Mesendoderm (in vitro differentiated cells): ENCODE measurements around the gene TXNRD2.

ENCODE experiments used
- DNase-seq: peaks from one replicate; pipeline ENCODE4 v3.0.0; 2013
- H2AK5ac ChIP-seq: 2 replicates; pipeline ENCODE4 v1.6.1; 2013; ENCODE audit warnings: low read length, inconsistent platforms
- H2BK120ac ChIP-seq: 2 replicates; pipeline ENCODE4 v1.6.1; 2013; ENCODE audit warnings: low read depth, mild to moderate bottlenecking, low read length, moderate library complexity, mixed read lengths
- H2BK15ac ChIP-seq: replicated peaks from 2 replicates; pipeline ENCODE4 v1.6.1; 2013; ENCODE audit warnings: low read depth, mild to moderate bottlenecking, moderate library complexity
- H2BK5ac ChIP-seq: 2 replicates; pipeline ENCODE4 v1.6.1; 2013; ENCODE audit warnings: low read length, inconsistent platforms
- H3K18ac ChIP-seq: 2 replicates; pipeline ENCODE4 v1.6.1; 2013; ENCODE audit warnings: mild to moderate bottlenecking, low read length, mixed read lengths
- H3K23ac ChIP-seq: one replicate; pipeline ENCODE4 v1.6.1; 2013; ENCODE audit warnings: low read length
- H3K27ac ChIP-seq: 2 replicates; pipeline ENCODE4 v1.5.1; 2013; ENCODE audit warnings: low read depth, mild to moderate bottlenecking, inconsistent platforms, low read length, moderate library complexity
- H3K27me3 ChIP-seq: 2 replicates; pipeline ENCODE4 v1.6.1; 2013; ENCODE audit warnings: low read length, control low read depth, mild to moderate bottlenecking, inconsistent platforms; ENCODE audit not compliant: insufficient read depth, poor library complexity
- H3K36me3 ChIP-seq: 2 replicates; pipeline ENCODE4 v1.6.1; 2013; ENCODE audit warnings: low read length, inconsistent platforms; ENCODE audit not compliant: control insufficient read depth, insufficient read depth
- H3K4ac ChIP-seq: one replicate; pipeline ENCODE4 v1.6.1; 2013; ENCODE audit warnings: low read depth, mild to moderate bottlenecking, low read length, moderate library complexity
- H3K4me1 ChIP-seq: 2 replicates; pipeline ENCODE4 v1.6.1; 2013; ENCODE audit warnings: low read depth, low read length, inconsistent platforms; ENCODE audit not compliant: control insufficient read depth
- H3K4me2 ChIP-seq: 2 replicates; pipeline ENCODE4 v1.6.1; 2013; ENCODE audit warnings: low read length
- H3K4me3 ChIP-seq: 2 replicates; pipeline ENCODE4 v1.5.1; 2013; ENCODE audit warnings: mild to moderate bottlenecking, low read length
- H3K56ac ChIP-seq: one replicate; pipeline ENCODE4 v1.6.1; 2013; ENCODE audit warnings: low read length
- H3K79me1 ChIP-seq: 2 replicates; pipeline ENCODE4 v1.6.1; 2013; ENCODE audit warnings: low read length, inconsistent platforms
- H3K79me2 ChIP-seq: 2 replicates; pipeline ENCODE4 v1.6.1; 2013; ENCODE audit warnings: mild to moderate bottlenecking, low read length; ENCODE audit not compliant: control insufficient read depth, insufficient read depth
- H3K9ac ChIP-seq: 2 replicates; pipeline ENCODE4 v1.6.1; 2013; ENCODE audit warnings: low read length, inconsistent platforms
- H4K5ac ChIP-seq: one replicate; pipeline ENCODE4 v1.6.1; 2013; ENCODE audit warnings: low read length
- H4K8ac ChIP-seq: one replicate; pipeline ENCODE4 v1.6.1; 2013; ENCODE audit warnings: low read depth, mild to moderate bottlenecking, control low read depth, low read length, moderate library complexity
- WGBS: extraction: QIAGEN DNeasy Blood & Tissue Kit; methylation state at CpG from one replicate; pipeline ENCODE4 v1.1.7; 2013; ENCODE audit warnings: low lambda C conversion rate, missing lambda C conversion rate; ENCODE audit not compliant: insufficient coverage; ENCODE audit errors: extremely low coverage; 5-methylcytosine and 5-hydroxymethylcytosine counted together

The TXNRD2 gene

DNA sequence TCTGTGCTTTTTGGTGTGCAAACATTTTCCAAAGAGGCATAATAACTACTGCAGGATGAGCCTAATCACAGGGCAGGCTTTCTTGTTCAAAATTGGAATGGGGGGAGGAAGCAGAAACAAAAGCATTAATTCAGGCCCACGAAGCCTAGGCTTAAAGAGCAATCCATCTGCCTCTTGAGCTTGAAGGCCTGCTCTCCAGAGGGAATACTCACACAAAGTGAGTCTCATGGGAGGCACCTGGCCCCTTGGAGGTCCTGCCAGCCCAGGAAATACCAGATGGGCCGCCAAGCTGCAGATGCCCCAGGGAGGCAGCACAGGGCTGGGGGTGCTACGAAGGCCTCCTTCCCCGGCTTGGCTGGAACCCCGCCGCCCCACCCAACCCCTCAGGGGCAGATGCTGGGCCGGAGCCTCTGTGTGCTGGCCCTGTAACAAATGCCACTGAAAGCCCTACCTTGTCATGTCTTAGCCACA, 39.3 kb downstream of the TXNRD2 start:
- no peak overlapping the region for H4K5ac ChIP-seq
- H3K4me1 ChIP-seq: no peaks in the 10 kb centered on the region
- H3K4me2 ChIP-seq: no peak overlapping the region
- H3K79me2 ChIP-seq: no peaks in the 10 kb centered on the region
- no peak overlapping the region for H3K56ac ChIP-seq
- H3K23ac ChIP-seq: no peak overlapping the region
- no peak overlapping the region for H2BK5ac ChIP-seq
- H2BK15ac ChIP-seq: no peak overlapping the region
- H3K4ac ChIP-seq: no peak overlapping the region
- H2AK5ac ChIP-seq: no peak overlapping the region
- no peaks in the 10 kb centered on the region for H3K27me3 ChIP-seq
- no peak overlapping the region for H3K27ac ChIP-seq
- no peaks in the 10 kb centered on the region for H3K79me1 ChIP-seq
- no peak overlapping the region for H4K8ac ChIP-seq
- H3K36me3 ChIP-seq: no peaks in the 10 kb centered on the region
- no peak overlapping the region for H3K9ac ChIP-seq
- no peak for DNase-seq
- H2BK120ac ChIP-seq: no peak overlapping the region
- H3K18ac ChIP-seq: no peak overlapping the region
- no CpG with 5 or more reads among the region's 7 CpGs for WGBS
- H3K4me3 ChIP-seq: no peak overlapping the region

DNA sequence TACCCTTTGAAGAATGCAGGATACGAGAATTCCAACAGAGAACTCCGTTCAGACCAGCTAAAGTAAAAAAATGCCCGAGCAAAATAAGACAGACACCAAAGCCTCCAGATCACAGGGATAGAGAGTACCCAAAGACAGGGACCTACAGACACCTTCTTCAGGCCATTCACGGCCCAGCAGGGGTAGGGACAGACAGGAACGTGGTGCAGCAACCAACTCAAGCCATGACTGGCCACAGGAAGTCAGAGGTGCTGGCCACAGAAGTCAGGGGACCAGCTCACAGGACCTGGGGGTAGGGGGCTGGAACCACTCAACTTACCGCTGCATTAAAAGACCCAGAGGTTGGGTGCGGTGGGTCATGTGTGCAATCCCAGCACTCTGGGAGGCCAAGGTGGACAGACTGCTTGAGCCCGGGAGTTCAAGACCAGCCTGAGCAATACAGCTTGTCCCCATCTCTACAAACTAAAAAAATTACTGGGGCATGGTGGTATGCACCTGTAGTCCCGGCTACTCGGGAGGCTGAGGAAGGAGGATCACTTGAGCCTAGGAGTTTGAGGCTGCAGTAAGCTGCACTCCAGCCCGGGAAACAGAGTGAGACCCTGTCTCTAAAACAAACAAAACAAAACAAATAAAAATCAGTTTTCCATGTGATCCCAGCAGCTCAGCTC, 39.9 kb downstream of the TXNRD2 start:
- no peak for DNase-seq
- Histone ChIP-seq H2BK120ac (no peak overlapping the region), H3K36me3 (no peaks in the 10 kb centered on the region), H3K9ac (no peak overlapping the region), H3K79me1 (no peaks in the 10 kb centered on the region), H2BK15ac (no peak overlapping the region), H3K18ac (no peak overlapping the region), H3K4ac (no peak overlapping the region), H2AK5ac (no peak overlapping the region), H2BK5ac (no peak overlapping the region), H3K23ac (no peak overlapping the region), H3K27ac (no peak overlapping the region), H3K79me2 (no peaks in the 10 kb centered on the region), H4K8ac (no peak overlapping the region), H3K4me3 (no peak overlapping the region), H4K5ac (no peak overlapping the region), H3K4me1 (no peaks in the 10 kb centered on the region), H3K27me3 (no peaks in the 10 kb centered on the region), H3K56ac (peak overlapping the region; percentile 15), H3K4me2 (no peak overlapping the region)
- no CpG with 5 or more reads among the region's 11 CpGs for WGBS

GRCh38 chr22:19900707-19901436, 40.7 kb downstream of the TXNRD2 start:
- H3K27ac ChIP-seq: no peak overlapping the region
- DNase-seq: no peak
- no peak overlapping the region for H2AK5ac ChIP-seq
- no peak overlapping the region for H4K5ac ChIP-seq
- no peak overlapping the region for H2BK15ac ChIP-seq
- no peaks in the 10 kb centered on the region for H3K36me3 ChIP-seq
- no peak overlapping the region for H3K4me2 ChIP-seq
- no peaks in the 10 kb centered on the region for H3K27me3 ChIP-seq
- no peak overlapping the region for H3K23ac ChIP-seq
- no peak overlapping the region for H3K9ac ChIP-seq
- no peaks in the 10 kb centered on the region for H3K79me2 ChIP-seq
- H4K8ac ChIP-seq: no peak overlapping the region
- no peaks in the 10 kb centered on the region for H3K4me1 ChIP-seq
- H3K4me3 ChIP-seq: no peak overlapping the region
- no peak overlapping the region for H3K18ac ChIP-seq
- no peaks in the 10 kb centered on the region for H3K79me1 ChIP-seq
- no peak overlapping the region for H2BK5ac ChIP-seq
- no peak overlapping the region for H3K56ac ChIP-seq
- no CpG with 5 or more reads among the region's 13 CpGs for WGBS
- H3K4ac ChIP-seq: no peak overlapping the region
- H2BK120ac ChIP-seq: no peak overlapping the region

GRCh38 chr22:19898831-19899567, 42.6 kb downstream of the TXNRD2 start:
- no peaks in the 10 kb centered on the region for H3K27me3 ChIP-seq
- H4K5ac ChIP-seq: no peak overlapping the region
- no peaks in the 10 kb centered on the region for H3K79me1 ChIP-seq
- H3K4me3 ChIP-seq: no peak overlapping the region
- no peak overlapping the region for H3K9ac ChIP-seq
- no peaks in the 10 kb centered on the region for H3K4me1 ChIP-seq
- H4K8ac ChIP-seq: no peak overlapping the region
- H2AK5ac ChIP-seq: no peak overlapping the region
- no peak for DNase-seq
- no peaks in the 10 kb centered on the region for H3K36me3 ChIP-seq
- no peak overlapping the region for H3K4ac ChIP-seq
- H2BK5ac ChIP-seq: no peak overlapping the region
- H3K27ac ChIP-seq: no peak overlapping the region
- no peaks in the 10 kb centered on the region for H3K79me2 ChIP-seq
- no peak overlapping the region for H2BK15ac ChIP-seq
- no peak overlapping the region for H2BK120ac ChIP-seq
- WGBS: no CpG with 5 or more reads among the region's 16 CpGs
- no peak overlapping the region for H3K23ac ChIP-seq
- no peak overlapping the region for H3K4me2 ChIP-seq
- H3K18ac ChIP-seq: no peak overlapping the region
- no peak overlapping the region for H3K56ac ChIP-seq

DNA sequence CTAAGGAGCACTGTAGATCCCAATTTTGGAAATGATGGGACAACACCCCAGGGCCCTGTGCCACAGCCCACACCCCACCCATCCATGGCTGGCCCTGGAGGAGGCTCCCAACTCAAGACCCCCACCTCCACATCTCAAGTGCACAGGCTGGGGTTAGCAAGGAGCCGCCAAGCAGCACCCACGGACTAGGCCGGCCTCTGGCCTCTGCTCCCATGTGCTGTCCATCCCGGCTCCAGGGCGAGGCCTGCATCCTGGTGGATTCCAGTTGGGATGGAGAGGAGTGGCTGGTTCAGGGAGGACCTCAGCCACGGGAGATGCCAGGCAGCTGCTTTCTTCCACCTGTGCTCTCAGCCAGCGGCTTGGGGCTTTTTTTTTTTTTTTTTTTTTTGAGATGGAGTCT, 43.5 kb downstream of the TXNRD2 start:
- H3K79me1 ChIP-seq: no peaks in the 10 kb centered on the region
- no peak overlapping the region for H3K4me2 ChIP-seq
- H3K56ac ChIP-seq: no peak overlapping the region
- no peak overlapping the region for H2AK5ac ChIP-seq
- H3K27ac ChIP-seq: no peak overlapping the region
- H3K23ac ChIP-seq: no peak overlapping the region
- H3K36me3 ChIP-seq: no peaks in the 10 kb centered on the region
- H2BK15ac ChIP-seq: no peak overlapping the region
- H4K8ac ChIP-seq: no peak overlapping the region
- no CpG with 5 or more reads among the region's 7 CpGs for WGBS
- no peak overlapping the region for H2BK5ac ChIP-seq
- no peak for DNase-seq
- no peaks in the 10 kb centered on the region for H3K4me1 ChIP-seq
- H3K4me3 ChIP-seq: no peak overlapping the region
- H4K5ac ChIP-seq: no peak overlapping the region
- H3K79me2 ChIP-seq: no peaks in the 10 kb centered on the region
- H3K27me3 ChIP-seq: no peaks in the 10 kb centered on the region
- H2BK120ac ChIP-seq: no peak overlapping the region
- no peak overlapping the region for H3K9ac ChIP-seq
- H3K18ac ChIP-seq: no peak overlapping the region
- H3K4ac ChIP-seq: no peak overlapping the region
